ENCODE results near the gene SMIM41. TPM values are rescaled to one million over a fixed set of nuclear protein-coding genes. Genes with fewer than 3 reads are reported as not detected.

Gene SMIM41
- total and polyA plus RNA-seq, 10 of the 15 experiments (the other 5 are each of a cell fraction or from before 2014, with no cell fraction given) = not detected

GRCh38 chr12:52032804-52033445, 46.6 kb upstream of the SMIM41 start (continued):
- no peak for TF ChIP-seq NBN (IDR thresholded peaks at IDR 0.05)
- peak; percentile 85 for TF ChIP-seq IKZF1 (conservative IDR thresholded peaks at IDR 0.05)
- no peak for TF ChIP-seq BCL3 (IDR thresholded peaks at IDR 0.05; ENCODE audit: borderline replicate concordance, insufficient read depth, low read depth, low read length, poor library complexity, severe bottlenecking)
- peak; percentile 65; the same call in 1 of the 2 replicates for TF ChIP-seq ZNF207 (IDR thresholded peaks at IDR 0.05; ENCODE audit: borderline replicate concordance)
- TF ChIP-seq ATF2 (IDR thresholded peaks at IDR 0.05; ENCODE audit: low read length) = no peak
- TF ChIP-seq CREM (IDR thresholded peaks at IDR 0.05; ENCODE audit: low read depth) = peak; percentile 83
- TF ChIP-seq YY1 (IDR thresholded peaks at IDR 0.05; ENCODE audit: low read depth, low read length) = no peak
- TF ChIP-seq BCL11A (IDR thresholded peaks at IDR 0.05; ENCODE audit: low read depth, low read length) = no peak
- TF ChIP-seq PAX8 (IDR thresholded peaks at IDR 0.05) = no peak
- no peak for TF ChIP-seq ZNF24 (IDR thresholded peaks at IDR 0.05)
- TF ChIP-seq BMI1 (IDR thresholded peaks at IDR 0.05; ENCODE audit: borderline replicate concordance) = no peak
- no peak for TF ChIP-seq NFXL1 (IDR thresholded peaks at IDR 0.05; ENCODE audit: borderline replicate concordance)
- TF ChIP-seq MAX (IDR thresholded peaks at IDR 0.05; ENCODE audit: low read depth, low read length) = no peak
- no peak for TF ChIP-seq SMARCA5 (IDR thresholded peaks at IDR 0.05)
- no peak for TF ChIP-seq WRNIP1 (IDR thresholded peaks at IDR 0.05; ENCODE audit: borderline replicate concordance, low read depth, low read length)
- peak; percentile 80; the same call in 1 of the 2 replicates for TF ChIP-seq NFYB (IDR thresholded peaks at IDR 0.05; ENCODE audit: insufficient read depth, low read depth, low read length)
- TF ChIP-seq NRF1 (conservative IDR thresholded peaks at IDR 0.05; ENCODE audit: low read depth, low read length) = no peak
- no peak for TF ChIP-seq MYC (IDR thresholded peaks at IDR 0.05; ENCODE audit: insufficient read depth, insufficient read length, insufficient replicate concordance, low read length, severe bottlenecking)
- peak; percentile 49 for TF ChIP-seq MEF2B (IDR thresholded peaks at IDR 0.05; ENCODE audit: partially characterized antibody, poor library complexity, severe bottlenecking)
- peak; percentile 47 for TF ChIP-seq EED (IDR thresholded peaks at IDR 0.05; ENCODE audit: low read depth)
- no peak for TF ChIP-seq IRF5 (IDR thresholded peaks at IDR 0.05; ENCODE audit: borderline replicate concordance)
- TF ChIP-seq POLR2A (IDR thresholded peaks at IDR 0.05; ENCODE audit: low read depth, low read length) = peak; percentile 62
- TF ChIP-seq PRDM15 (CRISPR knock-in tag; IDR thresholded peaks at IDR 0.05) = no peak
- no peak for TF ChIP-seq YBX1 (IDR thresholded peaks at IDR 0.05)
- no peak for TF ChIP-seq CHD1 (IDR thresholded peaks at IDR 0.05; ENCODE audit: low read depth, low read length)
